CD4-positive, alpha-beta T cell (primary cell): ENCODE results near the gene ZC3H13. TPM values are rescaled to one million over a fixed set of nuclear protein-coding genes. Genes with fewer than 3 reads are reported as not detected.

Experiments
- ATAC-seq: fragments of 200-7000 bp; cut with Tn5 transposase; one replicate; pipeline ENCODE4 v1.10.0; 2022; ENCODE audit warnings: mild to moderate bottlenecking; ENCODE audit not compliant: poor library complexity
- CTCF ChIA-PET: fragments of 350-600 bp; sonication (Branson Sonifier 250); formaldehyde crosslinking; loops from one replicate; lab custom pipeline; 2021; ENCODE audit warnings: antibody characterized with exemption, inconsistent platforms; lab: Charles Lee
- POLR2A ChIA-PET: fragments of 350-600 bp; sonication (Branson Sonifier 250); formaldehyde crosslinking; loops from one replicate; lab custom pipeline; 2021; ENCODE audit warnings: antibody characterized with exemption, inconsistent platforms; lab: Charles Lee
- DNase-seq, 14 experiments: peaks; one replicate each; pipeline ENCODE4 v3.0.0-alpha.2; 2013 to 2020; ENCODE audit warnings: mixed read lengths in 2 of 14
- H3K27ac ChIP-seq, 2 donors: one replicate each; pipeline versions ENCODE4 v1.5.1 to v1.7.0; 2013; ENCODE audit warnings: low read length in 2 of 2, low read depth in 1 of 2, mild to moderate bottlenecking in 1 of 2
- H3K27me3 ChIP-seq, 2 experiments: 1 replicate in 1 of 2; 2 replicates in 1 of 2; pipeline versions ENCODE4 v1.6.1 to v1.7.0; 2013; ENCODE audit warnings: low read length in 2 of 2, control low read depth in 1 of 2, mild to moderate bottlenecking in 1 of 2, moderate library complexity in 1 of 2; ENCODE audit not compliant: insufficient read depth in 2 of 2, control insufficient read depth in 1 of 2
- H3K36me3 ChIP-seq: one replicate; pipeline ENCODE4 v1.6.1; 2013; ENCODE audit warnings: low read length, control low read depth; ENCODE audit not compliant: insufficient read depth
- H3K4me1 ChIP-seq: one replicate; pipeline ENCODE4 v1.6.1; 2013; ENCODE audit warnings: low read length, control low read depth; ENCODE audit not compliant: insufficient read depth
- H3K4me3 ChIP-seq: one replicate; pipeline ENCODE4 v1.5.1; 2013; ENCODE audit warnings: mild to moderate bottlenecking, low read length, moderate library complexity
- H3K9me3 ChIP-seq, 2 experiments: 1 replicate in 1 of 2; 2 replicates in 1 of 2; pipeline versions ENCODE4 v1.6.1 to v1.7.0; 2013; ENCODE audit warnings: low read length in 2 of 2, mild to moderate bottlenecking in 2 of 2, control low read depth in 1 of 2, moderate library complexity in 1 of 2; ENCODE audit not compliant: control insufficient read depth in 1 of 2, insufficient read depth in 1 of 2
- H3K27ac Mint-ChIP-seq: one replicate; pipeline ENCODE4 v1.8.0; 2020; ENCODE audit warnings: mixed read lengths
- H3K27me3 Mint-ChIP-seq: one replicate; pipeline ENCODE4 v1.8.0; 2021; ENCODE audit warnings: mixed read lengths
- H3K36me3 Mint-ChIP-seq: one replicate; pipeline ENCODE4 v1.8.0; 2021; ENCODE audit warnings: low read depth, mixed read lengths
- H3K4me1 Mint-ChIP-seq: one replicate; pipeline ENCODE4 v1.8.0; 2021; ENCODE audit warnings: low read depth, mixed read lengths
- H3K4me3 Mint-ChIP-seq: one replicate; pipeline ENCODE4 v1.8.0; 2020; ENCODE audit warnings: mild to moderate bottlenecking, mixed read lengths
- H3K9me3 Mint-ChIP-seq: one replicate; pipeline ENCODE4 v1.8.0; 2020; ENCODE audit warnings: mixed read lengths
- CTCF ChIP-seq: fragments of 200-600 bp; IDR thresholded peaks from one replicate; pipeline ENCODE4 v1.8.0; 2022; ENCODE audit warnings: antibody characterized with exemption, mild to moderate bottlenecking
- intact Hi-C, 2 experiments: fragments of 100-400 bp; cut with DNase I in 1 of 2; cut with micrococcal nuclease in 1 of 2; formaldehyde crosslinking; loops; one replicate each; pipeline versions ENCODE4 v1.15.1 to v1.9.0; 2023 to 2025; cut with DNase I, micrococcal nuclease
- total RNA-seq, 174 experiments: library from RNA in 2 of 174; stranded (reverse) in 2 of 174; gene quantifications; one replicate each; pipeline ENCODE4 v1.2.3 and lab custom pipeline; 2021 to 2026

The ZC3H13 gene
- total RNA-seq, 2 experiments from 2014 or later, result 36.5 to 43.8 TPM

- DNase-seq (no peak), ATAC-seq (no peak)
- Histone ChIP-seq H3K9me3 (no peaks in the 10 kb centered on the region), H3K27ac (no peak overlapping the region), H3K36me3 (no peaks in the 10 kb centered on the region), H3K27me3 (peaks cover 0 to 6% of the 10 kb centered on the region in 2 experiments), H3K4me3 (no peak overlapping the region), H3K4me1 (no peaks in the 10 kb centered on the region)
- Mint-ChIP-seq H3K27me3 (peaks cover 16% of the 10 kb centered on the region), H3K4me3 (no peak overlapping the region), H3K27ac (no peak overlapping the region), H3K9me3 (no peaks in the 10 kb centered on the region), H3K4me1 (no peaks in the 10 kb centered on the region), H3K36me3 (no peaks in the 10 kb centered on the region)
- intact Hi-C loops, result loop anchor here (5.0 to 10.0 kb wide), 3 partner anchors 63 to 715 kb away; partner anchors contain the start of gene TPT1 (in 1 of the 2)
- ChIA-PET CTCF (interaction anchor here (0.5 to 1.2 kb wide), 2 partner anchors 9 to 565 kb away, joined by 3 read pairs; no protein-coding TSS in a partner anchor), POLR2A (interaction anchor here (1.0 kb wide), 1 partner anchor 67 kb away, joined by 3 read pairs; no protein-coding TSS in a partner anchor)
- TF ChIP-seq CTCF, result no peak
Observed at GRCh38 chr13:46059405-46059804, 6.9 kb upstream of the ZC3H13 start.

GRCh38 chr13:46058268-46058667 lies 5.7 kb upstream of the ZC3H13 start:
- Histone ChIP-seq H3K27ac (no peak overlapping the region), H3K27me3 (peaks cover 0 to 10% of the 10 kb centered on the region in 2 experiments), H3K4me3 (no peak overlapping the region), H3K36me3 (no peaks in the 10 kb centered on the region), H3K9me3 (no peaks in the 10 kb centered on the region), H3K4me1 (no peaks in the 10 kb centered on the region)
- Mint-ChIP-seq H3K4me3 (no peak overlapping the region), H3K4me1 (peaks cover 5% of the 10 kb centered on the region), H3K27me3 (peaks cover 16% of the 10 kb centered on the region), H3K36me3 (peaks cover 1% of the 10 kb centered on the region), H3K9me3 (no peaks in the 10 kb centered on the region), H3K27ac (no peak overlapping the region)
- no peak for TF ChIP-seq CTCF
- ATAC-seq, result no peak
- intact Hi-C loops, result loop anchor here (5.0 to 10.0 kb wide), 3 partner anchors 64 to 713 kb away; partner anchors contain the start of gene TPT1 (in 1 of the 2)
- no peak for DNase-seq
- POLR2A ChIA-PET, result no interaction called here
- CTCF ChIA-PET, result no interaction called here

GRCh38 chr13:46057256-46058015 lies 4.9 kb upstream of the ZC3H13 start:
- DNase-seq (no peak), ATAC-seq (no peak)
- no peak overlapping the region for H3K4me3 Mint-ChIP-seq
- no peak overlapping the region for H3K27ac Mint-ChIP-seq
- H3K36me3 ChIP-seq, result no peaks in the 10 kb centered on the region
- CTCF ChIA-PET, result no interaction called here
- H3K9me3 ChIP-seq, result no peaks in the 10 kb centered on the region
- H3K4me3 ChIP-seq, result no peak overlapping the region
- POLR2A ChIA-PET, result interaction anchor here (0.6 to 0.8 kb wide), 3 partner anchors 56 to 125 kb away, joined by 3 to 6 read pairs (median 3); no protein-coding TSS in a partner anchor
- peaks cover 10% of the 10 kb centered on the region for H3K36me3 Mint-ChIP-seq
- peaks cover 0 to 10% of the 10 kb centered on the region in 2 experiments for H3K27me3 ChIP-seq
- peaks cover 14% of the 10 kb centered on the region for H3K4me1 Mint-ChIP-seq
- H3K9me3 Mint-ChIP-seq, result no peaks in the 10 kb centered on the region
- TF ChIP-seq CTCF, result no peak
- no peak overlapping the region for H3K27ac ChIP-seq
- intact Hi-C loops, result loop anchor here (5.0 to 10.0 kb wide), 3 partner anchors 65 to 713 kb away; partner anchors contain the start of gene TPT1 (in 1 of the 2)
- H3K27me3 Mint-ChIP-seq, result peaks cover 22% of the 10 kb centered on the region
- peaks cover 2% of the 10 kb centered on the region for H3K4me1 ChIP-seq
